ENCODE measurements around the gene RAPGEF4.

DNA sequence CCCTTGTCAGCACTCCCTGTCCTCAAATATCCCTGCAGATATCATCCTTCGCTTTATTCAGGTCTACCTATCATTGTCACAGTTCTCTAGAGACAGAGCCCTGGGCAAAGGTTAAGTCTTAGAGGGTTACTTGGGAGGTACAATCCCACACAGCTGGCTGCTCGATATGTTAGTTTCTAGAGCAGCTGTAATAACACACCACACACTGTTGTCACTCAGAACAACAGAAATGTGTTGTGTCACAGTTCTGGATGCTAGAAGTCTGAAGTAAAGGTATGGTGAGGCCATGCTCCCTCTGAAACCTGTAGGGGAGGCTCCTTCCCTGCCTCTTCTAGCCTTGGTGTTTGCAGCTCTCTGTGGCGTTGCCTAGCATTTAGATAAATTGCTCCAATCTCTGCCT, 9.9 kb upstream of the RAPGEF4 start:
- TF ChIP-seq, protein P1, sequence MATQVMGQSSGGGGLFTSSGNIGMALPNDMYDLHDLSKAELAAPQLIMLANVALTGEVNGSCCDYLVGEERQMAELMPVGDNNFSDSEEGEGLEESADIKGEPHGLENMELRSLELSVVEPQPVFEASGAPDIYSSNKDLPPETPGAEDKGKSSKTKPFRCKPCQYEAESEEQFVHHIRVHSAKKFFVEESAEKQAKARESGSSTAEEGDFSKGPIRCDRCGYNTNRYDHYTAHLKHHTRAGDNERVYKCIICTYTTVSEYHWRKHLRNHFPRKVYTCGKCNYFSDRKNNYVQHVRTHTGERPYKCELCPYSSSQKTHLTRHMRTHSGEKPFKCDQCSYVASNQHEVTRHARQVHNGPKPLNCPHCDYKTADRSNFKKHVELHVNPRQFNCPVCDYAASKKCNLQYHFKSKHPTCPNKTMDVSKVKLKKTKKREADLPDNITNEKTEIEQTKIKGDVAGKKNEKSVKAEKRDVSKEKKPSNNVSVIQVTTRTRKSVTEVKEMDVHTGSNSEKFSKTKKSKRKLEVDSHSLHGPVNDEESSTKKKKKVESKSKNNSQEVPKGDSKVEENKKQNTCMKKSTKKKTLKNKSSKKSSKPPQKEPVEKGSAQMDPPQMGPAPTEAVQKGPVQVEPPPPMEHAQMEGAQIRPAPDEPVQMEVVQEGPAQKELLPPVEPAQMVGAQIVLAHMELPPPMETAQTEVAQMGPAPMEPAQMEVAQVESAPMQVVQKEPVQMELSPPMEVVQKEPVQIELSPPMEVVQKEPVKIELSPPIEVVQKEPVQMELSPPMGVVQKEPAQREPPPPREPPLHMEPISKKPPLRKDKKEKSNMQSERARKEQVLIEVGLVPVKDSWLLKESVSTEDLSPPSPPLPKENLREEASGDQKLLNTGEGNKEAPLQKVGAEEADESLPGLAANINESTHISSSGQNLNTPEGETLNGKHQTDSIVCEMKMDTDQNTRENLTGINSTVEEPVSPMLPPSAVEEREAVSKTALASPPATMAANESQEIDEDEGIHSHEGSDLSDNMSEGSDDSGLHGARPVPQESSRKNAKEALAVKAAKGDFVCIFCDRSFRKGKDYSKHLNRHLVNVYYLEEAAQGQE (IDR thresholded peaks at IDR 0.05; ENCODE audit: insufficient read depth in 1 of 2, low read depth in 2 of 2, low read length in 2 of 2): no peak
- TF ChIP-seq POLR2AphosphoS5 (IDR thresholded peaks at IDR 0.05; ENCODE audit: low read depth, low read length): no peak
